ENCODE measurements around the gene PTF1A.

- TF ChIP-seq CTCF (IDR thresholded peaks at IDR 0.05; ENCODE audit: poor library complexity), result no peak
- no peak for TF ChIP-seq EZH2 (IDR thresholded peaks at IDR 0.05; ENCODE audit: borderline replicate concordance)
Observed at GRCh38 chr10:23202779-23203178, 10.7 kb downstream of the PTF1A start.

Data from hepatocyte (in vitro differentiated cells).